ENCODE results near the gene TMEM187.

Gene TMEM187

DNA sequence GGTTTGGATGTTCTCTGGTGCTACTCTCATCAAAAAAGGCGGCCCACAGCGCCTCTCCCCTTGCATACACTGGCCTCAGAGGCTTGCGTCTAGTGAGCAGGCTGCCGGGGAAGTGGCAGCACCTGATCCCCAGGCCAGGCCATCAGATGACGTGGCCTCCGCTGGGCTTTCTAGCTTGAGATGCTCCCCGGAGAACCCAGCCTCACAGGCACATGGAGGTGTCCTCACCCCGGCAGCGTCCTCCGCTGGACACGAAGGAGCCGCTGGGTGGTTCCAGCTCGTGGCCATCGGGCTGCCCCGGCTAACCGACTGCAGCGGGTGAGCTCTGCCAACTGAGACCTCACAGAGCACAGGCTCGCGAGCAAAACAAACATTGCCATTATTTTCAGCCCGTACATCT, 34.4 kb downstream of the TMEM187 start:
- no peak for DNase-seq

DNA sequence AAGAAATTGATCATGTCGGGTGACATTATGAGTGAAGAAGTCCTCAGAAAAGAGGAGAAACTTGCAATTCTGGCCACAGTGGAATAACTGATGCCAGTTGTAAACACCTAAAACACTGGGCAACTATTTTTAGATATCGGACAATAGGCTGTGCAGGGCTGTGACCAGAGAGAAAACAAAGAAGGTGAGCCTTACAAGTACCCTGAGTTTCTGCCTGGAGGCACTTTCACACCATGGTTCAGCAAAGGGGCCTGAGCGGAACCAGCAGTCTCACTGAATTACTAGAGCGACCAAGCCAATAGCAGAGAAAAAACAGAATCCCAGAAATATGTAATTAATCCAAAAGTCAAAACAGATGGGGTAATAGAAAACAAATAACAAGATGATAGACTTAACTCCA, 36.0 kb downstream of the TMEM187 start:
- DNase-seq, result no peak

DNA sequence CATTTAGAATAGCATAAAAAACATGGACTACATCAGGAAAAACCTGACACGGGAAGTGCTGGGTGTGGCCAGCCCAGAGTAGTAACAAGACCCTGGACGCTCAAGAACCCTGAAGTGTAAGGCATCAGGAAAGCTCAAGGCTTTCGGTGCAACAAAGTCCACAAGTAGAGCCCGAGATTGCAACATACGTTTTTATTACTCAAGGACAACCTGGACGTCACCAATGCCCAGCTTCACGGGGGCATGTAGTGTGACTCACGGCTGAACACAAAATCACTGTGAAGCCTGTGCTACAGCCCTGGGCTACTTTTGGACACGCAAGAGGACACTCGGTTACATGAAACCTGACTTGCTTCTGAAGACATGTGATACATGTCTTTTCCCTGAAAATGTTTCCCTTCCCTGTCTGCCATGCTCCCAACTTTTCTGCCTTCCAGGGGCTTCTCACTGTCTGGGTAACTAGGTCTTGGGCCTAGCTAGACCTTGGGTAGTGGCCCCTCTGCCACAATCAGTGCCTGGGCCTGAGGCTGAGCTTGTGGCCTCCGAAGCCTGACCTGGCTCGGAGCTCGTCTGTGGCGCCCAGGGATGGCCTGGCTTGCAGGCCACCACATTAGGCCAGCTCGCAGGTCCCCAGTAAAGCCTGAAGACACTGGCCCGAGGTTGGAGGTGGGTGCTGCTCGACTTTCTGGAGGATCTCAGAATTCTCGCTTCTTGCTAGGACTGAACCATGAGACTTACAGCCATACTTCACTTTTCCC, 38.0 kb downstream of the TMEM187 start:
- no peak for DNase-seq

GRCh38 chrX:154011376-154012335, 39.1 kb downstream of the TMEM187 start:
- DNase-seq, result no peak

GRCh38 chrX:154012336-154012991, 39.9 kb downstream of the TMEM187 start:
- DNase-seq, result no peak

DNA sequence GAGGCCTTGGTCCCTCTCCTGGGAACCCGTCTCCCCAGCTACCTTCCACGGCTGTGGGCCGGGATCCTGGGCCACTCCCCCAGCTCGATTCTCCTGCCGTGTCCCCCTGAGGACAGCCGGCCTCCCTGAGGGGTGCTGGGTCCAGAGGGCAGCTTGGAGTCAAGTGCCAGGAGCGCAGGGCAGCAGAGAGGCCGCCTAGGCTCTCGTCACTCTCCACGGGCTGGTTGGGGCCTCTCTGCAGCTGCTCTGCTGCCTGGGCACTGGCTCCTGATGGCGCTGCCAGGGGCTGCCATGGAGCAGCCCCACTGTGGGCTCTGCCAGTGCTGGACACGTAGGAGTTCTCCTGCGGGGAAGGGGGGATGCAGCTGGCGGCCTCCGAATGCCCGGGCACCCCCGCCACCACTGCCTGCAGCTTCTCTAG, 40.5 kb downstream of the TMEM187 start:
- no peak for DNase-seq

DNA sequence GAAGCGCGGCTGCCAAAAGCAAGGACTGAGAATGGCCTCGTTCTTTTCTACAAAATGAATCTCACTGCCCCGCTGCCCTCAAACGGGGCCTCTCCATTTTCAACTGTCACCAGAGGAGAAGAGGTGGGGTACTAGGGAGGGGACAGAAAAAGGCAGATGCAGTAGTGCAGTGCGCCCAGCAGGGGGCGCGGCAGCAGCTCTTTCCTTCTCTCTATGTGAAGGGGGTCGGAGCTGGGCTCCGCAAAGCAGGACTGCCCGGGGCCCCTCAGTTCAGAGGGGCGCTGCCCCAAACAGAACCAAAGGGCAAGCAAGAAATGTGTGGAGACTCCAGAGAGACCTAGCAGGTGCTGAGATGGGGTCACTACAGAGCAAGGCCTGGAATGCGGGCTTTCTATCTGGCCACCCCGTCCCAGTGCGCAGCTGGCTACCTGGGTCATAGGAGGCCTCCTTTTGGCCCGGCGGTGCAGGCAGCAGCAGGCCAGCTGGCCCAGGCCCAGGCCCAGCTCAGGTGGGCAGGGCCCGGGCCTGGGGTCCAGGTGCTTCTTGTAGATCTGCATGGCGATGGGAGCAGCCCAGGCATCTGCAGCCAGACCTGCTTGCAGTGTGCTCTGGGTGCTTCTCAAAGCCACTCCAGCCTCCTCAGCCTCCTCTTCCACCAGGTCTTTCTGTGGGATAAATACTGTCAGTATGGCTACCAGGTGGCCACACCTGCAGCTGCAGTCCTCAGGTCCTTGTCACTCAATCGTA, 41.2 kb downstream of the TMEM187 start:
- no peak for DNase-seq

DNA sequence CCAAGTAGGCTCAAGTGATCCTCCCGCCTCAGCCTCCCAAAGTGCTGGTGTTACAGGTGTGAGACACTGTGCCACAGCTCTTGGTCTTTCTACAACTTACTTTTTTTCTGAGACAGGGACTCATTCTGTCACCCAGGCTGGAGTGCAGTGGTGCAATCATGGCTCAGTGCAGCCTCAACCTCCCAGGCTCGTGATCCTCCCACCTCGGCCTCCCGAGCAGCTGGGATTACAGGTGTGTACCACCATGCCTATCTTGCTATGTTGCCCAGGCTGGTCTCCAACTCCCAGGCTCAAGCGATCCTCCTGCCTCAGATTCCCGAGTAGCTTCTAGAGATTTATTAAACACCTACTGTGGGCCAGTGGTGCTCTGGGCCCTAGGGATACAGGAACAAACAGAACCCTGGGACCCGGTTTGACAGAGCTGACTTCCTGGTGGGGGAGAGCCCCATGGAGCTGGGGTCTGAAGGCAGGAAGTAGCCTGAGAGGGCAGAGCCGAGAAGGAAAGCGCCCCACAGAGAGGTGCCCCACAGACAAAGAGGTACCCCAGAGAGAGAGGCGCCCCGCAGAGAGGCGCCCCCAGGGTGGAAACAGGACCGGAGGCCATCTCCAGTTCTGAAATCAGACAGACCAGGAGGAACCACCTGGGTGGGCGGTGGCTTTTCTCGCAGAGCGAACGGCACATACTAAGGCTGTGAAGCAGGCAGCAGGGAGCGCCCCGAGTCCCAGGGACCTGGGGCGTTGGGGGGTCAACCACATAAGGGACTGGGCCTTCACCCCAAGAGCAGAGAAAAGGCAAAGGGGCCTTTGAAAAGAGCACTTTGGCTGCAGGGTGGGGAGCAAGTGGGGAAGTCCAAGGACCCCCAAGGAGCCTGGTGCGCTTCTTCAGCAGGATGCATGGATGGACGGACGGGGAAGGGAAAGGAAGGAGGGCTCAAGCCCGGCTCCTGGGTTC, 42.2 kb downstream of the TMEM187 start:
- no peak for DNase-seq

GRCh38 chrX:154015581-154016264, 43.2 kb downstream of the TMEM187 start:
- no peak for DNase-seq

DNA sequence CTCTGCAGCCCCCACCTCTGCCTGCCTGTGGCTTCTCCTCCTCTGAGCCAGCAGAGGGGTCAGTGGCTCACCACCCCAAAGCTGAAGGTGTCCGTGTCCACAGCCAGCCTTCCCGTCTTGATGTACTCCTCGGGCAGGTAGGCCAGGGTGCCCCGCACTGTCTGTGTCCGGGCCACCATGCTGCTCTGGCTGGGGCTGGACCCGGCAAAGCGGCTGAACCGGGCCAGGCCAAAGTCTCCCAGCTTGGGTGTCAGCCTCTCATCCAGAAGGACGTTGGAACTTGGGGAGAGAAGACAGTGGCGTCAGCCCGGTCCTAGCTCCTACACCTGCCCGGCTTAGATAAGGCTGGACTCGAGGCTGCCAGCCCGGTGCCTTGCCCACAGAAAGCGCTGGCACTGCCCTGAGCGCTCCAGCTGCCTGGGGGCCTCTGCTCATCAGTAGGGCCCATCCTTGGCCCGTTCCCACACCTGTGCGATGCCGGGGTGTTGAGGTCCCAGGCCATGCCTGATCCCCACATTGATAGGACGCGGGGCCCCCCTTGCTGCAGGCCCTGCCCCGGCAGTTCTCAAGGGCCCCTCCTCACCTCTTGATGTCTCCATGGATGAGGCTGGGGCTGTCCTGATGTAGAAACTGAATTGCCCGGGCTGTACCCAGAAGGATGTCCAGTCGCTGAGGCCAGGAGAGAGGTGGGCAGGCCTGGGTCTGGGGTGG, 44.0 kb downstream of the TMEM187 start:
- DNase-seq, result no peak

DNA sequence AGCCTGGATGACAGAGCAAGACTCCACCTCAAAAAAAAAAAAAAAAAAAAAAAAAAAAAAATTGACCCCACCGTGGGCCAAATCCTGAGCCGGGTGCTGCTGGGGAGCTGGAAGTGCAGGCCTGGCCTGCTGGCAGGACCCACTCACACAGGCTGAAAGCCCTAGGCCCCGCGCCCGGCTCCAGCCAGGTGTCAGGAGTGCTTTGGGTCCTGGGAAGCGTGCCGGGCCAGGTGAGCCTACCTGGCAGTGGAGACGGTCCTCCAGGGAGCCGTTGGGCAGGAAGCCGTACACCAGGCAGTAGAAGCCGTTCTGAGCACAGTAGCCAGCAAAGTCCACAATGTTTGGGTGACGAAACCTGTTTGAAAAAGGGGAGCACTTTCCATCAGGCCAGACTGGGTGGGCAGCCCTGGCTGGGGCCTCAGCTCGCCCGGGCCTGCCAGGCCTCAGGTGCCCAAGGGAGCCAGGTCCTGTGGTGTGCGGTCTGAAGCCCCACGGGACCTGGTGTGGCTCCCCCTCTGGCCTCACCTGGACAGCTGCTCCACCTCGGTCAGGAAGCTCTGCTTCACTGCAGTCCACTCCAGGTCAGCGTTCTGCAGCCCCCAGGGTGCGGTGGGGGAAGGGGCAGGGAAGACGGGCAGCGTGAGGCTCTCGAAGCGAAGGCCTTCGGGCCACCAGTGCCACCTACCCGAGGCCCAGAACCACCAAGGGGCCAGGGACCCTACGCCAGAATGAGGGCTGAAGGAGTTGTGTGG, 45.4 kb downstream of the TMEM187 start:
- no peak for DNase-seq

DNA sequence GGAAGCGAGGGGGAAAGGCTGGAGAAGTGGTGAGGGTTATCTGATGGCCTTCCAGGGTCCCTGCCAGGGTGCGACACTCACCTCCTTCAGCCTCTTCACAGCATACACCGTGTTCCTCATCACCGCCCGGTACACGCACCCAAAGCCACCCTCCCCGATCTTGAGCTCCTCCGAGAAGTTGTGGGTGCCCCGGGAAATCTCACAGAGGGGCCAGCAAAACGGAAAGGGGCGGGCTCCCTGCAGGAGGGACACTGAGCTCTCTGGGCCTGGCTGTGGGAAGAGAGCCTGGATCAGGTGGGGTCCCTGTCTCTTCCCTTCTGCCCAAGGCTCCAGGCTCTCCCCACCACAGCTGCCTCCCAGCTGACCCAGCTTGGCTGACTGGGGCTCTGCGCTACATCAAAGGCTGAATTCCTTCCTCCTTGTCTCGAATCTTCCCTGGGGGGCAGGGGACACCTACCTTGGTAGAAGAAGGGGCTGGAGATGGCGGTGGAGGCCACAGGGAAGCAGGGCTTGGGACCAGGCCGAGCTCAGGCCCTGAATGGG, 46.0 kb downstream of the TMEM187 start:
- no peak for DNase-seq

DNA sequence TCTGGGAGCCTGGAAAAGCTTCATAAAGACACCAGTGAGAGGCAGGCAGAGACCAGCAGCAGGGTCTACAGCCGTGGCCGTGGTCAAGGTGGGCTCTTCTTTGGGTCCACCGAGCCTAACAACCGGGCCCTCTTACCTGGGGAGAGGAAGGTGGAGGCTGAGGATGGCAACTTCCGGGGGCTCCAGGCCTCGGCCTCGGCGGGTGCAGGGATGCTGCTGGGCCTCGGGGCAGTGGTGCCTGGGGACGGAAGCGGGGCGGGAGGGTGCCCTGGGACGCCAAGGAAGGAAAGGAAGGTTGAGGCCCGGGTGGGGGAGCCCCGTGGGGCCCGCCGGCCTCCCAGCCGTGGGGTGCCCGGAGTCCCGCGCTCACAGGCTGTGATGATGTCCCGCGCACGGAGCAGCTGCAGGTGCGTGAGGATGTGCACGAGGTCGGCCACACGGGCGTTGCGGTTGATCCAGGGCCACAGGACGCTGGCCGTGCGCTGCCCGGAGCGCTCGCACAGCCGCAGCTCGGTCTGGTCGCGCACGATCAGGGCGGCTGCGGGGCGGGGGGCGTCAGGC, 46.6 kb downstream of the TMEM187 start:
- no peak for DNase-seq

DNA sequence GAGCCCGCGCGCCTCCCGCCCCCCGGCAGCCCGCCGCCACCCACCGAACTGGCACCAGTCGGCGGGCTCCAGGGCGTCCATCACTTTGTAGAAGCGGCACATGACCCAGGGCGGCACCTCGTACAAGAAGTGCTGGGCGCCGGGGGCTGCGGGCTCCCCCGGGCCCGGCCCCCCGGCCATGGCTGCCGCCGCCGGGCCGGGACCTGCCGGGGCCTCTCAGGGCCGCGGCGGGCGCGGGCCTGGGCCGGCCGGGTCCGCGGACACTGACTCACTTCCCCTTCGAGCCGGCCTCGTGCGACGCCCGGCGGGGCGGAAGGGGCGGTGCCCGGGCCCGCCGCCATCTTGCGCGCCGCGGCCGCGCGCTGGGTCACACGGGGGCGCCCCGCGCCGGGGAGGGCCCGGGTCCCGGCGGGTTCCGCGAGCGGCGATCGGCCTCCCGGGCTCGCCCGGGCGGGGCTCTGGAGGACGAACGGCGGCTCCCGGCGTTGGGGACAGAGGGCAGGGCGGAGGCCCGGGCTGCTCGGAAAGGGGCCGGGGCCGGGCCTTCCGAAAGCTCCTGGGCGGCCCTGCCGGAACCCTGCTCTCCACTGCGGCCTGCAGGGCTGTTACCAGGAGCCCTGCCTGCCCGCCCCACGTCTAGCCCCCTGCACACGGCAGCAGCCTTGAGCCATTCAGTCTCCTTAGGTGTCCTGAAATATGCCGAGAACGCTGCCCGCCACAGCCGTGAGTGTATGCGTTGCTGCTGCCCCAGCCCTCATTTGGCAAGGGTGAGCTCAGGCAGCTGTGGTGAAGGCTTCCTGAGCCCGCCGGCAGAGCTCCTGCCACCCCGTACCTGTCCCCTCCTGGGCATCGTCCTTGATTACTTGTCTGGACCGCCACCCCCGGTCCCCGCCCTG, 47.3 kb downstream of the TMEM187 start, which contains the start of gene IRAK1:
IRAK1 (minus strand) TSS at position 270 of the 896 bp plus-strand sequence; CDS start at position 180, 90 bp downstream.
- DNase-seq, result no peak

- no peak for DNase-seq
Measured at GRCh38 chrX:154020536-154021115, 48.1 kb downstream of the TMEM187 start.

DNA sequence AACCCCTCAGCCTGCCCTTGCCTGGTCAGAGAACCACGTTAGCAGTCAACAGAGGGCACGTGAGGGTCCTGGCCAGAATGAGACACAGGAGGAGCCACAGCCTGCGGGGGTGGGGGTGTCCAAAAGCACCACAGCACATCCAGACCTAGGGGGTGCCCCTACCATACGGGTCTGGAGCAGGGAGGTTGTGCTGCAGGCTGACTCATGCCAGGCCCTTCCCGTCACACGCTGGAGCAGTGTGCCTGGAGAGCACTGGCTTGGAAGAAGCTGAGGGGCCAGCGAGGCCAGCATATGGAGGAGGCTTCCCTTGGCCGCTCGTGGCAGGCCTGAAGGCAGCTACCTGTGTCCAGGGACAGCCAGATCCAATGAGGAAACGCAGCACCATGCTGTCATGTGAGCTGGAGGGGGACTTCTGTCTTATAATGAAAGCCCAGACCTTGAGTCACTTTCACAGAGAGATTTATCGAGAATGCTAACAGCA, 48.6 kb downstream of the TMEM187 start:
- DNase-seq, result no peak

GRCh38 chrX:154022108-154022507, 49.6 kb downstream of the TMEM187 start:
- no peak for DNase-seq

Data from NCI-H1417 treated with DMSO at 0.1 percent for 48 hours (cell line).